Measurements from ENCODE around the gene UTF1.
A peak's percentile ranks its signal among the peaks of the same experiment; 100 is the strongest.
"Not testable (repeated sequence)": the region's sequence is repeated elsewhere in the genome, so short reads cannot be mapped to it uniquely, and the experiment has no call there.

UTF1 gene

DNA sequence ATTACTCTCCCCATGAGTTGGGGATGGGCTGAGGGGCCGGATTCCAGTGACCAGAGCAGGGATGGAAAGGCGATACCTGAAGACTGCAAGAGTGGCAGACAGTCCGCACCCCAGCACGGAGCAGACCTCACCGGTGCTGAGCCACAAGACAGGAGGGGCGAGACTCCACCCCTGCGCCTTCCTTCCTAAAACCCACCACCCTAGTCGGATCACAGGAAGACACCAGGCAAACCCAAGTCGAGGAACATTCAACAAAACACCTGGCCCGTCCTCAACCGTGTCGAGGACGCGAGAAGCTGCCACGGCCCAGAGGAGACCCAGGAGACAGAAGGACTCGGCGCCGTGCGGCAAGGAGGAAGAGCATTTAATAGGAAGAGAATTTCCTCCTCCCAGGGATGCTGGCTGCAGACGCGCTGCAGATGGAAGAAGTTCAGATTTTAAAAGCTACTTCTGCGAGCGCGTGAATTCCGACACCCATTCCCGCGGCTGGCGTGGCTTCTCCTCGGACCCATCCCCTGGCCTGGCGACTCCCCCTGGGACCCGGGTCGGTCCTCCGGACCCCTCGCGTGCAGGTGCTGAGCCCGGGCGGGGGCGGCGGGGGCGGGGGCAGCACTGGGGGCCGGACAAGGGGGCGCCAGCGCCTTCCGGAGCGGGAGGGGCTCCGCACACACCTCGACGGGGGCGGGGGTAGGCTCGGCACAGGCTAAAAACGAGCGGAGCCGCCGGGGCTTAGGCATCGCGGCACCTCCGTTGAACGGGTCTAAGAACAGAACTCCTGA lies 563 bp upstream of the UTF1 start:
- DNase-seq (ENCODE audit: low read depth): no peak

DNA sequence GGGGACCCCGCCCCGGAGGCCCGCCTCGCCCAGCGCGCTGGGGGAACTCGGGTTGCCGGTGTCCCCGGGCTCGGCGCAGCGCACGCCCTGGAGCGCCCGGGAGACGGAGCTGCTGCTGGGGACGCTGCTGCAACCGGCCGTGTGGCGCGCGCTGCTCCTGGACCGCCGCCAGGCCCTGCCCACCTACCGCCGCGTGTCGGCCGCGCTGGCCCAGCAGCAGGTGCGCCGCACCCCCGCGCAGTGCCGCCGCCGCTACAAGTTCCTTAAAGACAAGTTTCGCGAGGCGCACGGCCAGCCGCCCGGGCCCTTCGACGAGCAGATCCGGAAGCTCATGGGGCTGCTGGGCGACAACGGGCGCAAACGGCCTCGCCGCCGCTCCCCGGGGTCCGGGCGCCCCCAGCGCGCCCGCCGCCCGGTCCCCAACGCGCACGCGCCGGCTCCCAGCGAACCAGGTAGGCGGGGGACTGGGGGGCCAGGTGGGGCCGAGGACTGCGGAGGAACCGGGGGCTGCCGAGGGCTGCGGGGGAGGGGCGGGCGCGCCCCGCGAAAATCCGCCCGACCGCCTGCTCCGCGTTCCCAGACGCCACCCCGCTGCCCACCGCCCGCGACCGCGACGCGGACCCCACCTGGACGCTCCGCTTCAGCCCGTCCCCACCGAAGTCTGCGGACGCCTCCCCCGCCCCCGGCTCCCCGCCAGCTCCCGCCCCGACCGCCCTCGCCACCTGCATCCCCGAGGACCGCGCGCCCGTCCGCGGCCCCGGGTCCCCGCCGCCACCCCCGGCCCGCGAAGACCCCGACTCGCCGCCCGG lies 574 bp downstream of the UTF1 start:
- DNase-seq (ENCODE audit: low read depth): no peak

DNA sequence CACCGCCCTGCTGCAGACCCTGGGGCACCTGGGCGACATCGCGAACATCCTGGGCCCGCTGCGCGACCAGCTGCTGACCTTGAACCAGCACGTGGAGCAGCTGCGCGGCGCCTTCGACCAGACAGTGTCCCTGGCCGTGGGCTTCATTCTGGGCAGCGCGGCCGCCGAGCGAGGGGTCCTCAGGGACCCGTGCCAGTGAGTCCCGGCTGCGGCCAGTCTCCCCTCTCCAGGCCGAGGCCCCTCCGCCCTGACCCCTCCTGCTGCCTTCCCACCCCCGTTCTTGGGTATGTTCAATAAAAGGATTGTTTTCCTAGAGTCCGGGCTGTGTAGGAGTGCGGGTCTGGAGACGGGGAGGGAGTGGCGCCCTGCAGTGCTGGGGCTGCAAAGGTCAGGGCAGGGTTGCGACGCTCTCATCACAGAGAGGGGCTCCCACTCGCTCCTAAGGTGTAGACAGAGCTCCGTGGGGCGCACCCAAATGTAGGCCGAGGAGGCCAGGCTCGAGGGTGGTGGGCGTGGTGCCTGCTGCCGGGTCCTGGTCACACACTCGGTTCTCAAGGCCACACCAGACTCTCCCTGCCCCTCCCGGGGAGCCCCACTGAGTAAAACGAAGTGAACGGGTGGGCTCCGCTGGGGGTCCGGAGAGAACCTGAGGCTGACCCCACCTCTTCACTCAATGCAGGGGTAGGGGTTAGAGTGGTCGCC lies 1.4 kb downstream of the UTF1 start:
- no peak for DNase-seq (ENCODE audit: low read depth)

GRCh38 chr10:133231946-133232574 lies 2.0 kb downstream of the UTF1 start:
- no peak for DNase-seq (ENCODE audit: low read depth)

DNA sequence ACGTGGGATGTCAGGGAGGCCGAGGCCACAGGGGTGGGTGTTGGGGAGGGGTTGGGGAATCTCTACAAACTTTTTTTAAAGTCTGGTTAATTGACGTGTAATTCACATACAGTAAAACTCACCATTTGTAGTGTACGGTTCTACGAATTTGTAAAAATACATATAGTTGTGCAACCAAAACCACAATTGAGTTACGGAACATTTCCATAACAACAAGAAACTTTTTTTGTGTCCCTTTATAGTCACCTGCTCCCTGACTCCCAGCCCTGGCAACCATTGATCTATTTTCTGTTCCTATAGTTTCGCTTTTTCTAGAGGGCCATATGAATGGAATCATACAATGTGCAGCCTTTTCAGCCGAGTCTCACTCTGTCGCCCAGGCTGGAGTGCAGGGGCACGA lies 4.8 kb downstream of the UTF1 start:
- DNase-seq (ENCODE audit: low read depth): not testable (repeated sequence)

- DNase-seq (ENCODE audit: low read depth): no peak
These were observed 5.3 kb downstream of the UTF1 start for GRCh38 chr10:133235265-133235855.

- no peak for DNase-seq (ENCODE audit: low read depth)
These were observed 5.9 kb downstream of the UTF1 start for GRCh38 chr10:133235932-133236331.

DNA sequence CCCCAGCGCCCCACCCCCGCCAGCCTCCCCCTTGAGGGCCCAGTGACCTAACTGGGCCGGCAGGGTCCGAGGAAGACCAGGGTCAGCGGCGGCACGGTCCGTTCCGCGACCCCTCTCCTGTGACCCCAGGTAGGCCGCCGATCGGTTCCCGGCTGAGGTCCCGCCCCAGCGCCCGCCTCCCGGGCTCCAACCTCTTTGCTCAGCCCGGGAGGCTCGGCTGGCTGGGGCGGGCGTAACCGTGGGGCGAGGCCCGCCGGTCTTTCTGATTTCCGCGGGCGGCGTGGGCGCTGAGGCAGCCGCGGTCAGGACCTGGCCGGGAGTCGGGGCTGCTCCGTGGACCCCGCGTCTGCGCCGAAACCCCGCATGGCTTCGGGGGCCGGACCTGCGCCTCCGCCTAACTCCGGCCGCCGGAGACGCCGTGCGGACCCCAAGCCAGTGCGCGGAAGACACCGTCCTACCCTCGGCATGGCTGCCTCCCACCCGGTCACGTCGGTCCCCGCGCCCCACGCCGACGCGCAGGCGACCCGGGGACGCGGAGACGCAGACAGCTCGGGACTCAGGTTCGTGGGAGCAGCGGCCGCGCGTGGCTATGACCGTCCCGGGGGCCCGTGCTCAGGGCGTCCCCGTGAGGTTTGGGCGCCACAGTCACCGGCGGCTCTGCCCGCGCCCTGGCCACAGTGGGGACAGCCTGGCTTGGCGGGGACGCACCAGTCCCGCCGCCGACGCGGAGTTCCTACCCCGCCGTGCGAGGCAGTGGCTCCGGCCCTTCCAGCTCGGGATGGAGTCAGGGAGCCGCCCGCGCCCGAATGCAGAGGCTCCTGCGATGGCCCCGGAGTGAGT lies 6.6 kb downstream of the UTF1 start:
- no peak for DNase-seq (ENCODE audit: low read depth)

GRCh38 chr10:133237241-133237587 lies 7.2 kb downstream of the UTF1 start:
- no peak for DNase-seq (ENCODE audit: low read depth)

- no peak for DNase-seq (ENCODE audit: low read depth)
These were observed 7.8 kb downstream of the UTF1 start, which contains the start of gene VENTX for GRCh38 chr10:133237588-133238465. TSS of gene VENTX (plus strand) at chr10:133237855. CDS start at chr10:133237915, 60 bp downstream.

DNA sequence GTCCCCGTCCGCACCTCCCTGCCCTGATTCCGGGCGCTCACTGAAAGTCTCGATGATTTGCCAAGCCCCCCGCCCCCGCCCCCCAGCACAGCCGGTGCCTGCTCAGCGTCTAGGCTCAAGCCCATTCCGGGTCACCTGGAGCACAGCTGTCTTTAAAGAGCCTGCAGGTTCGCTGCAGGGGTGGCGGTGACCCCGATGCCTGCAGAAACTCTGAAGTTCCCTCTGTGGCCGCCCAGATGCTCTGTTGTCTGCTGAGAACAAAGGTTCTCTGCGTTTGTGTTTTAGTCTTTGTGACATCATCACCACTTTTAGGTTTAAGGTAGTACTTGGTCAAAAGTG lies 8.4 kb downstream of the UTF1 start:
- DNase-seq (ENCODE audit: low read depth): no peak

- no peak for DNase-seq (ENCODE audit: low read depth)
These were observed 10.0 kb downstream of the UTF1 start for GRCh38 chr10:133239990-133240389.

GRCh38 chr10:133241501-133242205 lies 11.6 kb downstream of the UTF1 start:
- no peak for DNase-seq (ENCODE audit: low read depth)

GRCh38 chr10:133242611-133243356 lies 12.8 kb downstream of the UTF1 start:
- DNase-seq (ENCODE audit: low read depth): peak; percentile 58

DNA sequence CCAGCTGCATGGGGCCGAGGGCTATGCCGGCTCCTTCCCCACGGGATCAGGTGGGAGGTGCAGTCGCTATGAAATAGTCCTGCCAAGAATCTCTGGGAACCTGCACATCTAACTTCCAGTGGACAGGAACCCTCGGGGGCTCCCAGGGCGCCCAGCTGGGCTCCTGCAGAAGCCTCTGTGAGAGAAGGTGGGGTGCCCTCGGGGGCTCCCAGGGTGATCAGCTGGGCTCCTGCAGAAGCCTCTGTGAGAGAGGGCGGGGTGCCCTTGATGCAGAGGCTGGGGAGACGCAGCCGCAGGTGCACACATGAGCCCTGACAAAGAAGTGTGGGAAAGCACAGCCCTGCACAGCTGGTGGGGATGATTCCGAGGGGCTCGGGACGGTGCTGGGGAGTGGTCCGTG lies 13.6 kb downstream of the UTF1 start:
- no peak for DNase-seq (ENCODE audit: low read depth)

- peak; percentile 36 for DNase-seq (ENCODE audit: low read depth)
These were observed 15.6 kb downstream of the UTF1 start for GRCh38 chr10:133245439-133246235.

DNA sequence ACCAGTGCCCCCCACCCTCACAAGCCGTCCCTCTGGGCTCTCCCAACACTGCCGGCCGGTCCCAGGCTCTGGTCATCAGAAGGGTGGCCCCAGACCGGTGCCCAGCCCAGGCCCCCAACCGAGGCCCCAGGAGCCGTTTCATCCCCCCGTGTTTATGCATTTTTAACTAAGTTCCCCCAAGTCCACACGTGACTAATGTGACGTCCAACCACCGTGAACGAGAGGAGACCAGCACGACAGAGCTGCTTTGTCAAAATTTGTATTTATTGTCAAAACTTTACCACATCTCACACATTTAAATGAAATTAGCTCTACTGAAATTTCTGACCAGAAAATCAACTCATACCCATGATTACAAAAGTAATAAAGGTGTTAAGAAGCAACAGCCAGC lies 16.2 kb downstream of the UTF1 start:
- DNase-seq (ENCODE audit: low read depth): no peak

Data from ELR (cell line).